AG08395 (cell line): Measurements from ENCODE around the gene ADCY4.
A peak's percentile ranks its signal among the peaks of the same experiment; 100 is the strongest.
"Not testable (repeated sequence)": the region's sequence is repeated elsewhere in the genome, so short reads cannot be mapped to it uniquely, and the experiment has no call there.

Experiments used
- DNase-seq: peaks from one replicate; pipeline ENCODE4 v3.0.0; 2012; ENCODE audit warnings: mixed read lengths, low spot score

ADCY4 gene

GRCh38 chr14:24338843-24339242 lies 4.0 kb upstream of the ADCY4 start:
- no peak for DNase-seq

DNA sequence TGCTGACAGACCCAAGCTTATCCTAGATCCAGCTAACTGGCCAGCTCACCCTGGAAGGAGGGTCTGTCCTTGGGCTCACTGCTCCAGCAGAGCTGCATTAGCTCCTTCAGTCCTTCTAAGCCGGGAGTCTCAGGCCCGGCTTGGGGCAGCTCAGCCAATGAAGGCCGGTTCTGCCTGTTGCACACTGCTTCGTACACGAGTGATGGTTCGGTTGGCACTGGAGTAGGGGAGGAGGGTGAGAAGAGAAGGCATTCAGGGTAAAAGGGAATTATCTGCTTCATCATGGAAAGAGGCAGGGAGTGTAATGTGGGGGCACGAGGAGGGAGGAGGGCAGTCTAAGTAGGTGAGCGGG lies 2.9 kb upstream of the ADCY4 start:
- DNase-seq, result no peak

DNA sequence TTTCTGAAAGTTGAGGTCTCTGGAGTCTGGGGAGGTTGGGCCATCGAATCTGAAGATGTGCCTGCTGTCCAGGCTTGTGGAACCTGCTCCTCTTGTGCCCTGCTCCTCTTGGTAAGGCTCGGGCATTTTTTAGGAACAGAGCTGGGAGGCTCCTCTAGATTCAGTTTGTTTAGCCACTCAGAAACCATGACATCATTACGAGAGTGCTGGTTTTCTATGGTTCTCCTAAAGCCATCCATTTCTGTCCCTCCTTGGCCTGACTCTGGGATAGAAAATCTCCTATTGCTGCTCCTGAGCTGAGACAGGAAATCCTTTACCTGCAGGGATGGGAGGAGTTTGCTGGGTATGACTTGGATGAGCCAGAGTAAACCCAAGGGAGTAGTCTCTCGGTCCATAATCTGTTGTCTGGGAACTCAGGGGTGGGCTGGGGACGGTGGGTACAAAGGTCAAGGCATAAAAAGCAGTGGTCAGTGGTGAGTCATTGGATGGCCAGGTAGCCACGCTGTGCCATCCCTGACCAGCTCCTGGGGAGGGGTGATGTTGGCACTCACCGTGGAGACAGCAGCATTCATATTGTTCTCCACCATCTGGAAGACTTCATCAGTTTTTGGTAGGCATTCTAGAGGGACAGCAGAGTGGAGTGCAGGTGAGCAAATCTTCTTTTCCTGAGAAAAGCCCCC lies 2.4 kb upstream of the ADCY4 start:
- DNase-seq, result no peak

DNA sequence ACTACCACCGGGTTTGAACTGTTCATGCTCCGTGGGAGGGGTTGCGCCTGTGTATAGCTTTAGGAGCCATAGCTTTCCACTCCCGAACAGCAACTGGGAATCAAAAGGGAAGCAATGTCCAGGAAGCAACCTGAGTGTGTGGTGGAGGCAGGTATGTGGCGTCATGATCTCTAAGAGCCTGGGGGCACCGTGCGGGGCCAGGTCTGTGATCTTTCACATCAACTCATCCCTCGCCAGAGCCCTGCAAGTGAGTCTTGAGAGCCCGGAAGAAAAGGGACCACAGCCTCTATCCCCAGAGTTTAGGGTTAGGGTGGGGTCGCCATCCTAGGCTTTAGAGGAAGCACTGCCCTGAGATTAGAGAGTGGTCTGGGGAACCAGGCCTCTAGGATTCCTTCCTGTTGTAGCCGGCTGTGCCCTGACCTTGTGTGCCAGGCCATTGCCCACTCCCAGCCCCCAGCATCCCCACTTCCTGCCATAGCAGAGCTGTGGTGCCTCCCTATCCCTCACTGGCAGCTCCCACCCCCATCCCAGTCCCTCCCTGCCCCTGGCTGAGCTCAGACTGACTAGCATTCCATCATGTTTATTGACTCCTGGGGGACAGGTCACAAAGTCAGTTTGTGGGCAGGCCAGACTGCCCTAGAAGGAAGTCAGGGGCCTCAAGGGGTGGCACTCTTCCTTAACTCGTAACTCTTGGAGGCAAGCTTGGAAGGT lies 745 bp upstream of the ADCY4 start:
- DNase-seq, result no peak

DNA sequence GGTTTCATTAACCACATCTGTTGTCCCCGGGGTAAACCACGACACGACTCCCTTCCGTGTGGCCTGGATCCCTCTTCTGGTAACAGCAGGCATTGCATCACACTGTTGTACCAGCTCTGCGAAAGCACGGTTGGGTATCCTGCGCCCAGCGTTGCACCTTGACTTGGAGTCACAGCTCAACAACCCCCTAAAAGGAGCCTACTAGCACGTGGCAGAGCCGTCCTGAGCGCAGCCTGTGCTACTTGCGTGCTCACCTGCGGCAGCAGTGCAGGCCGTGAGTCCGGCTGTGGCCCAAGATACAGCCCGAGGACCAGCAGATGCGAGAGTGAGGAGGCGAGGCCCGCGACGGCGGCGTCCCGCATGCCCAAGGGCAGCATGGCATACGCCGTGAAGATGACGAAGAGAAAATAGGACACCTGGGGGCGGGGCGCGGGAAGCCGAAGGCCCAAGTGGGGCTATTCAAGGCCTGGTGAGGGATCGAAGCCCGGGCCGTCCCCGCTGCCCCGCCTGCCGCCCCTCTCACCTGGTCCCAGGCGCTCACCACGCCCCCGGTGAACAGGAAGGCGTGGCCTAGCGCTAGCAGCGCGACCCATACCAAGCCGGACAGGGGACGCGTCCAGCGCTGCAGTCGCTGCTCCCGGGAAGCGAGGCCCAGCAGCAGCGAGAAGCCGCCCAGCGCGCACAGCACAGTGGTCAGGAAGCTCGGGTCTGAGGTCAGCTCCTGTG lies 2.4 kb downstream of the ADCY4 start:
- peak; percentile 85 for DNase-seq

DNA sequence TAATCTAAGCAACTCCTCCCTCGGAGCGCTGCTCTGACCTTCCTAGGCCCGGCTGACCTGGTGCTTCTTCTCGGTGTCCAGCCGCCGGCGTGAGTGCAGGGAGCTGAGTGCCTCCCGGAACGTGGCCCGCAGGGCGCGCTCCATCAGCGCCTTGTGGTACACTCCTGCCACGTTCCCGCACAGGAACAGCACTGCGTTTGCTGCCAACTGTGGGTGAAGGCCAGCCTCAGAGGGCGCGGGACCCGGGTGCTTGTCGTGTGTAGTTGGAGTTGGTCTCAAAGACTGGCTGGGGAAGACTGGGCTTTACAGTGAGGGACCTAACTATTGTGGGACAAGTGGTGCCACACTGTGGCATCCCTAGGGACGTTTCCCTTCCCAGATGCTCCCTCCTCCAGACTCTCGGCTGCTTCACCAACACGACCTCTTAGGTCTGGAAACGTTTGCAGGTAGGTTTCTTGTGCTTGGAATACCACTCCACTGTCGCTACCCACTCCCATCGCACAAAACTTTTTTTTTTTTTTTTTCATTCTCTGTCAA lies 3.1 kb downstream of the ADCY4 start:
- no peak for DNase-seq

- no peak for DNase-seq
These were observed 3.7 kb downstream of the ADCY4 start for GRCh38 chr14:24330973-24331674.

- no peak for DNase-seq
These were observed 5.1 kb downstream of the ADCY4 start for GRCh38 chr14:24329736-24330135.

DNA sequence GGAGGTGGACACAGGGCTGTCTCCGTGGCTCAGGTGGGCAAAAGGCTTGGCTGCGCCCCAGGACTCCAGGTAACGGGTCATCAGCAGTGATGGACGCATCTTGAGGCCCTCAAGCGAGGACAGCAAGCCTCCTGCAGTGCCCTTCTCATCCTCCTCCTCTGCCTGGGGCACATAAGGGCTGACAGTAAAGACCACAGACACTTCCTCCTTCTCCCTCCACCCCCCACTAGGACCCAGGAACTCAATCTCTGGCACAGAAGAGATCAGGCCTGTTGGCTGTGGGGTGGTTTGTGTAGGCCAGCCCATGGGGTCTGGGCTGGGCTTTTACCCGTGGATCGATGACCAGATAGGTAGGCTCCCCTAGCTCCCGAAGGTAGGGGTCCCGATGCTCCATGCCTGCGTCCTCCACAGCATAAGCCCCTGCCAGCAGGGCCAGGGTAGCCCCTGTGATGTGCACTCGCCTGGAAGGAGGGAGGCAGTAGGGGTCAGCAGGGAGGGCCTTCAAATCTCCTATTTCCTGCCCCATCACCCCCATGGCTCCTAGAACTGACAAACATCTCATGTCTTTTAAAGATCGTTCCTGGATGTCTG lies 5.7 kb downstream of the ADCY4 start:
- DNase-seq, result no peak

DNA sequence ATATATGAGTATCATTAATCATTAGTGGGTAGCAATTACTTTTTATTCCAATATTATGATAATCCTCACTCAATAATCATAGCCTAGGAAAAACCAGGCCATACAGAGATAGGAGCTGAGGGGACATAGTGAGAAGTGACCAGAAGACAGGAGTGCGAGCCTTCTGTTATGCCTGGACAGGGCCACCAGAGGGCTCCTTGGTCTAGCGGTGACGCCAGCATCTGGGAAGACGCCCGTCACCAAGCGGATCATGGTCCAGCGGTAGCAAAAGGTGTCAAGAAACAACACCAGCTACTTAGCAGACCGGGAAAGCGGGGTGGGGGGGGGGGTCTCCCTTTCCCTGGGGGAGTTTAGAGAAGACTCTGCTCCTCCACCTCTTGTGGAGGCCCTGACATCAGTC lies 7.0 kb downstream of the ADCY4 start:
- DNase-seq, result not testable (repeated sequence)

- no peak for DNase-seq
These were observed 7.6 kb downstream of the ADCY4 start for GRCh38 chr14:24327303-24327702.

GRCh38 chr14:24325963-24326362 lies 8.9 kb downstream of the ADCY4 start:
- DNase-seq, result no peak

GRCh38 chr14:24325041-24325530 lies 9.8 kb downstream of the ADCY4 start:
- no peak for DNase-seq

GRCh38 chr14:24324024-24324423 lies 10.8 kb downstream of the ADCY4 start:
- no peak for DNase-seq

DNA sequence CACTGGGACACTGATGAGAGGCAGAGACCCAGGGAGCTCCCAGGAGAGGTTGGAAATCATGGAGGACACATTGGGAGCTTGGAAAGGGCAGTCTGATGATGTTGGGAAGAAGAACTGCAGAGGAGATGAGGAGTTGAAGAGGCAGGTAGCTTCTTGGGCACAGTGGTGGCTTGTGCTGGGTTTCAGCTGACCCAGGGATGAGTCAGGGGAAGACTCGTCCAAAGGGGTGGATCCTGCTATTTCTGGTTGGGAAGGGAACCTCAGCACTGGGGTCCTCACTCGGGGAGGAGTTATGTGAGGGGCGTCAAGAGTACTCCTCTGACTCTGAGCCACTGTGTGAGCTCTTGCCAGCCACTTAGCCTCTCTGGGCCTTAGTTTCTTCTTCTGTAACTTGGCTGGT lies 11.5 kb downstream of the ADCY4 start:
- DNase-seq, result no peak

- no peak for DNase-seq
These were observed 12.2 kb downstream of the ADCY4 start for GRCh38 chr14:24322672-24323071.

DNA sequence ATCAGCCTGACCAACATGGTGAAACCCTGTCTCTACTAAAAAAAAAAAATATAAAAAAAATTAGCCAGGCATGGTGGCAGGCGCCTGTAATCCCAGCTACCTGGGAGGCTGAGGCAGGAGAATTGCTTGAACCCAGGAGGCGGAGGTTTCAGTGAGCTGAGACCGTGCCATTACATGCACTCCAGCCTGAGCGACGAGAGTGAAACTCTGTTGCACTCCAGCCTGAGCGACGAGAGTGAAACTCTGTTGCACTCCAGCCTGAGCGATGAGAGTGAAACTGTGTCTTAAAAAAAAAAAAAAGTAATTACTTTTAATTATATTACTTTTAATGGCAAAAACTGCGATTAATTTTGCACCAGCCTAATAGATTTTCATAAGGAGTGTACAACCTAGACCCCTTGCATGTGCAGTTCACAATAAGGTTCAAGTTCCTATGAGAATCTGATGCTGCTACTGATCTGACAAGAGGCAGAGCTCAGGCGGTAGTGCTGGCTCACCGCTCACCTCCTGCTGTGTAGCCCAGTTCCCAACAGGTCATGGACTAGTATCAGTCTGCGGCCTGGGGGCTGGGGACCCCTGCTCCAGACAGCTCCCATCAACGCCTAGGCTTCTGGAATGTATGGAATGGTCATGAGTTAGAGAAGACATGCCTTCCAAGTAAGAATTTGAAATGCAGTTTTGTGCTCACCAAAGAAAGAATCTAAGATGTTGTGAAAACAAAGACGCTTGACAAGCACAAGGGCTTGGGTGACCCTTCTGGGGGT lies 13.5 kb downstream of the ADCY4 start:
- DNase-seq, result no peak

DNA sequence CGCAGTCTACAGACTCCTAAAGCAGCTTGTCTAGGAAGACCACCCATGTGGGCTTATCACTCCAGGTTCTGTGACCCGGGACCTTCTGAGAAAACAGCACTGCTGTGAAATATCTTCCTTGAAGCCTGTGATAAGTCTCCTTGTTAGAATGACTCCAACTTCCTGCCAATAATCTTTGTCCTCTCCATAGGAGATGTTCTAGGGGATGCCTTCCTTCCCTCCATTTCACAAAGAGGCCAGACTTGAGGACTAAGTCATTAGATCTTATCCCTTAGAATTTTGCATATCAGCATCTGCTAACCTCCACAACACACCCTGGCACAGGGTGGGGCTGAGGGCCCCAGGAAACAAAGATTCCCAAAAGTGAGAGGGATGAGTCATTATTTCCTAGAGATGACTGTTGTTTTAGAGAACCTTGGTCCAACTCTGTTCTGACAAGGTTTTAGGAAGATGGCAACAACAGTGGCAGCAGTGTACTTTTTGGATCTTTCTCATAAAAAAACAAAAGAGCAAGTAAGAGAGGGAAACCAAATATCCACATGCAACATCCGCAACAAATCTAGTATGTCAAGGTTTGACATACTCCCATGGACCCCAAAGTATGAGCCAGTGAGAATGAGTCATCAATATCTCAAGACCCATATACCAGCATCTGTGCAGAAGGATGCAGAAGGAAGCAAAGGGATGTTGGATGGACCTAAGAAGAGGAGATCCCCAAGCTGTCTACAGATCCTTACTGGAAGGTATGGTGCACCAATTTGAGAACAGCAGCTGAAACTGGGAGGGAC lies 17.5 kb downstream of the ADCY4 start:
- DNase-seq, result peak; percentile 65

DNA sequence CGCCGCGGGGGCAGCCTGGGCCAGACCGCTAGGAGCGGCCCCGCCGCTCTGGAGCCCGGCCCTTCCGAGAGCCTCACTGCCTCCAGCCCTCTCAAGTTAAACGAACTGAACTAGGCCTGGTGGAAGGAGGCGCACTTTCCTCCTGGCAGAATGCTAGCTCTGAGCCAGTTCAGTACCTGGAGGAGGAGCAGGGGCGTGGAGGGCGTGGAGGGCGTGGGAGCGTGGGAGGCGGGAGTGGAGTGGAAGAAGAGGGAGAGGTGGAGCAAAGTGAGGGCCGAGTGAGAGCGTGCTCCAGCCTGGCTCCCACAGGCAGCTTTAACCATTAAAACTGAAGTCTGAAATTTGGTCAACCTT lies 18.3 kb downstream of the ADCY4 start:
- no peak for DNase-seq
